Measurements from ENCODE around the gene CAMTA1. TPM values are rescaled to one million over a fixed set of nuclear protein-coding genes. Genes with fewer than 3 reads are reported as not detected.
A peak's percentile ranks its signal among the peaks of the same experiment; 100 is the strongest.

Gene CAMTA1
- total and polyA plus RNA-seq, 4 donors = 18.0 to 93.5 (median 35.8) TPM

- WGBS = 24% methylated on average over 5 of the region's 5 CpGs
Observed at GRCh38 chr1:7570311-7570710, 785.1 kb downstream of the CAMTA1 start.

More at GRCh38 chr1:7570311-7570710, 785.1 kb downstream of the CAMTA1 start:
- Histone ChIP-seq H3K27me3 (ENCODE audit: control insufficient read depth in 4 of 4, insufficient read depth in 4 of 4, low read length in 3 of 4) (no peaks in the 10 kb centered on the region), H3K4me3 (ENCODE audit: low read depth in 1 of 3, low read length in 3 of 3) (no peak overlapping the region), H3K9ac (ENCODE audit: low read depth in 1 of 2, low read length in 2 of 2) (no peak overlapping the region), H3K9me3 (ENCODE audit: control insufficient read depth in 4 of 4, low read length in 3 of 4) (no peaks in the 10 kb centered on the region), H3K27ac (ENCODE audit: low read depth in 1 of 2, low read length in 2 of 2) (peak overlapping the region in 1 of 2 donors; percentile 25), H3K36me3 (ENCODE audit: control insufficient read depth in 4 of 4, insufficient read depth in 3 of 4, low read depth in 1 of 4, low read length in 3 of 4) (no peaks in the 10 kb centered on the region), H3K4me1 (ENCODE audit: control insufficient read depth in 4 of 4, insufficient read depth in 4 of 4, low read length in 3 of 4) (peaks cover 17 to 41% (median 30%) of the 10 kb centered on the region in 4 donors)
- DNase-seq (ENCODE audit: low spot score) = no peak
- TF ChIP-seq SP1 (IDR thresholded peaks at IDR 0.05) = peak; percentile 83
- TF ChIP-seq MAX (IDR thresholded peaks at IDR 0.05) = no peak
- TF ChIP-seq ATF3 (IDR thresholded peaks at IDR 0.05) = no peak
- no peak for TF ChIP-seq CTCF (IDR thresholded peaks at IDR 0.05; ENCODE audit: low read depth, low read length, missing input control)
- TF ChIP-seq NR2F2 (IDR thresholded peaks at IDR 0.05) = no peak
- peak; percentile 89 to 93 for TF ChIP-seq RXRA (IDR thresholded peaks at IDR 0.05)
- TF ChIP-seq RAD21 (IDR thresholded peaks at IDR 0.05) = no peak
- TF ChIP-seq JUND (IDR thresholded peaks at IDR 0.05) = no peak
- no peak for TF ChIP-seq FOXA1 (IDR thresholded peaks at IDR 0.05)
- no peak for TF ChIP-seq YY1 (IDR thresholded peaks at IDR 0.05)
- peak; percentile 71 for TF ChIP-seq HNF4G (IDR thresholded peaks at IDR 0.05)
- no peak for TF ChIP-seq REST (IDR thresholded peaks at IDR 0.05)
- no peak for TF ChIP-seq EGR1 (IDR thresholded peaks at IDR 0.05; ENCODE audit: low read depth in 2 of 2)
- TF ChIP-seq HNF4A (conservative IDR thresholded peaks at IDR 0.05) = peak; percentile 88 to 91
- TF ChIP-seq FOXA2 (IDR thresholded peaks at IDR 0.05) = no peak
- TF ChIP-seq GABPA (IDR thresholded peaks at IDR 0.05 in 1 of 2, conservative IDR thresholded peaks at IDR 0.05 in 1 of 2) = no peak
- TF ChIP-seq ZBTB33 (IDR thresholded peaks at IDR 0.05) = no peak
- TF ChIP-seq TAF1 (conservative IDR thresholded peaks at IDR 0.05) = no peak

Data from liver (tissue), 9 donors.